Peyer's patch (tissue), 4 donors: ENCODE results near the gene FBXL3.

Experiments
- POLR2A ChIP-seq, 2 donors: fragments of 450-650 bp; IDR thresholded peaks; one replicate each; pipeline ENCODE4 v1.5.1; 2017; ENCODE audit warnings: antibody characterized with exemption in 2 of 2, mild to moderate bottlenecking in 2 of 2, moderate library complexity in 2 of 2
- TF ChIP-seq, protein P1 (sequence below), 6 experiments: fragments of 450-650 bp in 4 of 6; fragments of 200-600 bp in 2 of 6; sonication (generic) in 1 of 6; IDR thresholded peaks; one replicate each; pipeline ENCODE4 v1.5.1; 2017 to 2019; ENCODE audit warnings: antibody characterized with exemption in 6 of 6, mild to moderate bottlenecking in 3 of 6, moderate library complexity in 1 of 6

DNA sequence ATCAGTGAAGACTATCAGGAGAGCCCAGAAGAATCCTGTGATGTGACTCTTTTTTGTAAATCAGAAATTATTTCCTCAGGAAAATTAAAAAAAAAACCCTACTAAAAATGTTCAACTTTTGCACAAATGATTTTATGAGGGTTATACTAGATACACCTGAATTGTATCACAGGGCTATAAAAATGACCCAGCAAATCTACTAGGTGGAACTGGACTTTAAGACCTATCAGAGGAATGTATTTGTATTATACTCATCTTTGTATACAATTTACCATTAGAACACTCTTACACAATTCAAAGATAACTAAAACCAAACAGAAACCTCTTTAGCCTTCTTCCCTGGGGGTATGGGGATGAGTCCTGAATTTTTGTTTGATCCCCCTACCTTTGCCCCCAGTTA is 7.2 kb downstream of the FBXL3 start:
- TF ChIP-seq, protein P1, sequence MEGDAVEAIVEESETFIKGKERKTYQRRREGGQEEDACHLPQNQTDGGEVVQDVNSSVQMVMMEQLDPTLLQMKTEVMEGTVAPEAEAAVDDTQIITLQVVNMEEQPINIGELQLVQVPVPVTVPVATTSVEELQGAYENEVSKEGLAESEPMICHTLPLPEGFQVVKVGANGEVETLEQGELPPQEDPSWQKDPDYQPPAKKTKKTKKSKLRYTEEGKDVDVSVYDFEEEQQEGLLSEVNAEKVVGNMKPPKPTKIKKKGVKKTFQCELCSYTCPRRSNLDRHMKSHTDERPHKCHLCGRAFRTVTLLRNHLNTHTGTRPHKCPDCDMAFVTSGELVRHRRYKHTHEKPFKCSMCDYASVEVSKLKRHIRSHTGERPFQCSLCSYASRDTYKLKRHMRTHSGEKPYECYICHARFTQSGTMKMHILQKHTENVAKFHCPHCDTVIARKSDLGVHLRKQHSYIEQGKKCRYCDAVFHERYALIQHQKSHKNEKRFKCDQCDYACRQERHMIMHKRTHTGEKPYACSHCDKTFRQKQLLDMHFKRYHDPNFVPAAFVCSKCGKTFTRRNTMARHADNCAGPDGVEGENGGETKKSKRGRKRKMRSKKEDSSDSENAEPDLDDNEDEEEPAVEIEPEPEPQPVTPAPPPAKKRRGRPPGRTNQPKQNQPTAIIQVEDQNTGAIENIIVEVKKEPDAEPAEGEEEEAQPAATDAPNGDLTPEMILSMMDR (IDR thresholded peaks at IDR 0.05) = no peak
- no peak for TF ChIP-seq POLR2A (IDR thresholded peaks at IDR 0.05)
